SK-N-SH (cell line): Measurements from ENCODE around the gene TRAPPC12. TPM values are rescaled to one million over a fixed set of nuclear protein-coding genes. Genes with fewer than 3 reads are reported as not detected.

Source experiments
- CTCF ChIA-PET: fragments of 300-600, 350-600 bp; formaldehyde crosslinking; extraction: SDS; loops from one replicate; lab custom pipeline; 2021; lab: Yijun Ruan, JAX
- POLR2A ChIA-PET: fragments of 350-600 bp; sonication (Branson Sonifier 250); formaldehyde crosslinking; extraction: SDS; loops from one replicate; lab custom pipeline; 2020; ENCODE audit warnings: antibody characterized with exemption, inconsistent platforms; lab: Yijun Ruan, JAX
- DNase-seq: peaks from one replicate; pipeline ENCODE4 v3.0.0; 2012
- H2AFZ ChIP-seq: fragments of 200-600 bp; sonication (generic); 2 replicates; pipeline ENCODE4 v1.8.1; 2016; ENCODE audit warnings: antibody characterized with exemption, mild to moderate bottlenecking, low read depth
- H3F3A ChIP-seq: fragments of 200-600 bp; sonication (generic); replicated peaks from 2 replicates; pipeline ENCODE3; 2016; ENCODE audit warnings: antibody characterized with exemption, mild to moderate bottlenecking; ENCODE audit not compliant: insufficient read depth
- H3K27ac ChIP-seq, 2 experiments: fragments of 200-500 bp in 1 of 2; fragments of 200-600 bp in 1 of 2; sonication (Bioruptor generic) in 1 of 2; sonication (generic), shearing (Covaris generic) in 1 of 2; 2 replicates each; pipeline versions ENCODE4 v1.5.1 to v1.6.1; 2014 to 2016; ENCODE audit warnings: low read depth in 2 of 2, inconsistent platforms in 1 of 2, low read length in 1 of 2, mild to moderate bottlenecking in 1 of 2, mixed read lengths in 1 of 2
- H3K27me3 ChIP-seq: fragments of 200-600 bp; sonication (generic), shearing (Covaris generic); 2 replicates; pipeline ENCODE4 v1.6.1; 2016; ENCODE audit warnings: mixed run types; ENCODE audit not compliant: insufficient read depth
- H3K36me3 ChIP-seq, 2 experiments: fragments of 200-500 bp in 1 of 2; fragments of 200-600 bp in 1 of 2; sonication (Bioruptor generic) in 1 of 2; sonication (generic) in 1 of 2; replicated peaks in 1 of 2; 2 replicates each; pipeline versions ENCODE3 to v1.5.1; 2014 to 2016; ENCODE audit warnings: low read length in 1 of 2, mild to moderate bottlenecking in 1 of 2; ENCODE audit not compliant: insufficient read depth in 2 of 2, control insufficient read depth in 1 of 2
- H3K4me1 ChIP-seq, 2 experiments: fragments of 200-500 bp in 1 of 2; fragments of 200-600 bp in 1 of 2; sonication (Bioruptor generic) in 1 of 2; sonication (generic), shearing (Covaris generic) in 1 of 2; 2 replicates each; pipeline versions ENCODE4 v1.5.1 to v1.6.1; 2014 to 2016; ENCODE audit warnings: low read depth in 1 of 2, low read length in 1 of 2, mixed run types in 1 of 2; ENCODE audit not compliant: insufficient read depth in 2 of 2, control insufficient read depth in 1 of 2
- H3K4me2 ChIP-seq: fragments of 200-600 bp; sonication (generic), shearing (Covaris generic); 2 replicates; pipeline ENCODE4 v1.6.1; 2017; ENCODE audit warnings: mixed run types
- H3K4me3 ChIP-seq, 2 experiments: fragments of 200-500 bp in 1 of 2; fragments of 200-600 bp in 1 of 2; sonication (Bioruptor generic) in 1 of 2; sonication (generic), shearing (Covaris generic) in 1 of 2; 2 replicates each; pipeline versions ENCODE4 v1.5.1 to v1.8.1; 2014 to 2016; ENCODE audit warnings: low read depth in 2 of 2, inconsistent platforms in 1 of 2, low read length in 1 of 2, mild to moderate bottlenecking in 1 of 2, mixed read lengths in 1 of 2, moderate library complexity in 1 of 2
- H3K79me2 ChIP-seq: fragments of 200-600 bp; sonication (generic); 2 replicates; pipeline ENCODE4 v1.8.1; 2017; ENCODE audit warnings: mild to moderate bottlenecking; ENCODE audit not compliant: insufficient read depth
- H3K9ac ChIP-seq: fragments of 200-600 bp; sonication (generic); 2 replicates; pipeline ENCODE4 v1.6.1; 2017; ENCODE audit warnings: mixed run types
- H3K9me2 ChIP-seq: fragments of 200-600 bp; sonication (generic); 2 replicates; pipeline ENCODE4 v1.6.1; 2017; ENCODE audit warnings: mixed run types
- H3K9me3 ChIP-seq: fragments of 200-600 bp; sonication (generic); 2 replicates; pipeline ENCODE4 v1.6.1; 2017; ENCODE audit warnings: mixed run types, mild to moderate bottlenecking, moderate library complexity
- H4K20me1 ChIP-seq: fragments of 200-600 bp; sonication (generic); 2 replicates; pipeline ENCODE4 v1.6.1; 2017; ENCODE audit warnings: mild to moderate bottlenecking, mixed run types; ENCODE audit not compliant: insufficient read depth
- CTCF ChIP-seq: fragments of 200-600 bp; sonication (generic); IDR thresholded peaks from 2 replicates; pipeline ENCODE4 v1.6.1; 2017; ENCODE audit warnings: antibody characterized with exemption, mild to moderate bottlenecking, moderate library complexity
- FOSL2 ChIP-seq: IDR thresholded peaks from 2 replicates; pipeline ENCODE4 v1.4.0; 2012; ENCODE audit warnings: low read depth, mild to moderate bottlenecking, moderate library complexity, borderline replicate concordance
- FOXM1 ChIP-seq: IDR thresholded peaks from 2 replicates; pipeline ENCODE4 v1.4.0; 2012; ENCODE audit warnings: low read depth, mild to moderate bottlenecking
- GABPA ChIP-seq: IDR thresholded peaks from 2 replicates; pipeline ENCODE4 v1.4.0; 2012; ENCODE audit warnings: low read depth, mild to moderate bottlenecking
- GATA2 ChIP-seq: sonication (generic); formaldehyde crosslinking; IDR thresholded peaks from 2 replicates; pipeline ENCODE4 v1.5.0; 2020; ENCODE audit warnings: mild to moderate bottlenecking, missing genetic modification reagents
- MAX ChIP-seq: IDR thresholded peaks from 2 replicates; pipeline ENCODE4 v1.4.0; 2012; ENCODE audit warnings: low read depth
- MEF2A ChIP-seq: IDR thresholded peaks from 2 replicates; pipeline ENCODE4 v1.4.0; 2012; ENCODE audit warnings: low read depth, borderline replicate concordance
- MXI1 ChIP-seq: IDR thresholded peaks from 2 replicates; pipeline ENCODE4 v1.6.1; 2012; ENCODE audit warnings: mild to moderate bottlenecking, low read depth, low read length, improper control_type of control experiment
- NFIC ChIP-seq: IDR thresholded peaks from 2 replicates; pipeline ENCODE4 v1.4.0; 2012; ENCODE audit warnings: borderline replicate concordance
- NRF1 ChIP-seq: IDR thresholded peaks from 2 replicates; pipeline ENCODE4 v1.6.1; 2012; ENCODE audit warnings: low read depth, mild to moderate bottlenecking, low read length
- RAD21 ChIP-seq: IDR thresholded peaks from 2 replicates; pipeline ENCODE4 v1.6.1; 2012; ENCODE audit warnings: mild to moderate bottlenecking, low read length
- REST ChIP-seq: IDR thresholded peaks from 2 replicates; pipeline ENCODE4 v1.6.1; 2012; ENCODE audit warnings: mild to moderate bottlenecking, low read depth, low read length, moderate library complexity
- SIN3A ChIP-seq: IDR thresholded peaks from 2 replicates; pipeline ENCODE4 v1.6.1; 2012; ENCODE audit warnings: low read depth, mild to moderate bottlenecking, low read length, moderate library complexity, borderline replicate concordance
- TEAD4 ChIP-seq: IDR thresholded peaks from 2 replicates; pipeline ENCODE4 v1.4.0; 2012; ENCODE audit warnings: mild to moderate bottlenecking, borderline replicate concordance; ENCODE audit not compliant: insufficient read depth
- USF1 ChIP-seq: IDR thresholded peaks from 2 replicates; pipeline ENCODE4 v1.4.0; 2012; ENCODE audit warnings: low read depth, borderline replicate concordance
- USF2 ChIP-seq: fragments of 150-350 bp; IDR thresholded peaks from 2 replicates; pipeline ENCODE4 v1.6.1; 2017; ENCODE audit warnings: antibody characterized with exemption, low read length, low read depth, borderline replicate concordance
- YY1 ChIP-seq: IDR thresholded peaks from 2 replicates; pipeline ENCODE4 v1.4.0; 2012; ENCODE audit warnings: low read depth, mild to moderate bottlenecking
- ZBTB33 ChIP-seq: IDR thresholded peaks from 2 replicates; pipeline ENCODE4 v1.4.0; 2012; ENCODE audit warnings: low read depth, borderline replicate concordance
- WGBS: methylation state at CpG from one replicate; pipeline ENCODE4 v1.1.6; 2017; ENCODE audit warnings: low lambda C conversion rate; 5-methylcytosine and 5-hydroxymethylcytosine counted together
- polyA plus RNA-seq, 3 experiments: library from polyadenylated mRNA; depleted of rRNA; stranded (reverse); fragments of >200 nt; gene quantifications; 2 replicates each; pipeline ENCODE4 v1.2.3, GENCODE V29; 2012

TRAPPC12 gene
- polyA plus RNA-seq, 1 of the 3 experiments (the other 2 are of a cell fraction): 83.3 TPM

- no peak for TF ChIP-seq MXI1
- no peak for TF ChIP-seq GATA2 (CRISPR knock-in tag)
- no peak for TF ChIP-seq ZBTB33
- TF ChIP-seq YY1: no peak
- TF ChIP-seq MAX: no peak
- no peak for TF ChIP-seq GABPA
- no peak for TF ChIP-seq CTCF
- TF ChIP-seq FOXM1: no peak
- TF ChIP-seq NRF1: no peak
- TF ChIP-seq MEF2A: no peak
- TF ChIP-seq NFIC: no peak
- TF ChIP-seq SIN3A: no peak
- no peak for TF ChIP-seq FOSL2
- TF ChIP-seq REST: no peak
- no peak for TF ChIP-seq RAD21
- TF ChIP-seq TEAD4: no peak
- TF ChIP-seq USF1: no peak
- TF ChIP-seq USF2: no peak
- H3K4me3 ChIP-seq: no peak overlapping the region
- no peaks in the 10 kb centered on the region for H4K20me1 ChIP-seq
- ChIA-PET CTCF (no interaction called here), POLR2A (no interaction called here)
- H3K4me2 ChIP-seq: no peak overlapping the region
- DNase-seq: no peak
- H3K9ac ChIP-seq: no peak overlapping the region
- no peaks in the 10 kb centered on the region for H3K27me3 ChIP-seq
- H3K9me2 ChIP-seq: no peaks in the 10 kb centered on the region
- H3K9me3 ChIP-seq: no peaks in the 10 kb centered on the region
- WGBS: 68% methylated on average over 2 of the region's 2 CpGs
- H3K27ac ChIP-seq: no peak overlapping the region
- H3K4me1 ChIP-seq: no peaks in the 10 kb centered on the region; a peak in 1 of 4 replicates
- H3K36me3 ChIP-seq: peaks cover 5 to 43% of the 10 kb centered on the region in 2 experiments
- H3K79me2 ChIP-seq: peaks cover 5% of the 10 kb centered on the region; the same call in 1 of the 2 replicates
- H2AFZ ChIP-seq: no peak overlapping the region
- H3F3A ChIP-seq: no peaks in the 10 kb centered on the region
These were observed 42.6 kb upstream of the TRAPPC12 start for GRCh38 chr2:3336844-3337243.
